GM23338 (cell line): ENCODE results near the gene ARID3A.
A peak's percentile ranks its signal among the peaks of the same experiment; 100 is the strongest.

Experiments used
- CREB1 ChIP-seq: fragments of 250-450 bp; sonication (Bioruptor Pico); IDR thresholded peaks from 2 replicates; pipeline ENCODE4 v1.5.0; 2020; ENCODE audit warnings: low read depth, mild to moderate bottlenecking, moderate library complexity
- EZH2 ChIP-seq: fragments of 200-600 bp; sonication (generic); IDR thresholded peaks from one replicate; pipeline ENCODE4 v1.8.0; 2017; ENCODE audit warnings: antibody characterized with exemption, mild to moderate bottlenecking, low read depth; ENCODE audit not compliant: unreplicated experiment
- EZH2phosphoT487 ChIP-seq: fragments of 200-600 bp; sonication (generic); IDR thresholded peaks from one replicate; pipeline ENCODE4 v1.8.1; 2018; ENCODE audit warnings: antibody characterized with exemption; ENCODE audit not compliant: unreplicated experiment
- JUNB ChIP-seq: IDR thresholded peaks from one replicate; pipeline ENCODE4 v1.6.1; 2016; ENCODE audit warnings: antibody characterized with exemption; ENCODE audit not compliant: unreplicated experiment
- POLR2AphosphoS5 ChIP-seq: IDR thresholded peaks from 2 replicates; pipeline ENCODE4 v1.6.1; 2016; ENCODE audit warnings: antibody characterized with exemption, low read depth
- ZNF114 ChIP-seq: fragments of 250-450 bp; sonication (Bioruptor Pico); IDR thresholded peaks from 2 replicates; pipeline ENCODE4 v1.5.0; 2020; ENCODE audit warnings: mild to moderate bottlenecking, moderate library complexity
- TF ChIP-seq, protein P1 (sequence below), 2 experiments: fragments of 200-600 bp in 1 of 2; sonication (generic) in 1 of 2; conservative IDR thresholded peaks; 2 replicates each; pipeline versions ENCODE4 v1.5.1 to v1.6.1; 2016 to 2017; ENCODE audit warnings: antibody characterized with exemption in 2 of 2, low read depth in 2 of 2, mild to moderate bottlenecking in 2 of 2, moderate library complexity in 1 of 2
- TF ChIP-seq, protein P2 (sequence below): IDR thresholded peaks from one replicate; pipeline ENCODE4 v1.6.1; 2018; ENCODE audit warnings: antibody characterized with exemption; ENCODE audit not compliant: unreplicated experiment

DNA sequence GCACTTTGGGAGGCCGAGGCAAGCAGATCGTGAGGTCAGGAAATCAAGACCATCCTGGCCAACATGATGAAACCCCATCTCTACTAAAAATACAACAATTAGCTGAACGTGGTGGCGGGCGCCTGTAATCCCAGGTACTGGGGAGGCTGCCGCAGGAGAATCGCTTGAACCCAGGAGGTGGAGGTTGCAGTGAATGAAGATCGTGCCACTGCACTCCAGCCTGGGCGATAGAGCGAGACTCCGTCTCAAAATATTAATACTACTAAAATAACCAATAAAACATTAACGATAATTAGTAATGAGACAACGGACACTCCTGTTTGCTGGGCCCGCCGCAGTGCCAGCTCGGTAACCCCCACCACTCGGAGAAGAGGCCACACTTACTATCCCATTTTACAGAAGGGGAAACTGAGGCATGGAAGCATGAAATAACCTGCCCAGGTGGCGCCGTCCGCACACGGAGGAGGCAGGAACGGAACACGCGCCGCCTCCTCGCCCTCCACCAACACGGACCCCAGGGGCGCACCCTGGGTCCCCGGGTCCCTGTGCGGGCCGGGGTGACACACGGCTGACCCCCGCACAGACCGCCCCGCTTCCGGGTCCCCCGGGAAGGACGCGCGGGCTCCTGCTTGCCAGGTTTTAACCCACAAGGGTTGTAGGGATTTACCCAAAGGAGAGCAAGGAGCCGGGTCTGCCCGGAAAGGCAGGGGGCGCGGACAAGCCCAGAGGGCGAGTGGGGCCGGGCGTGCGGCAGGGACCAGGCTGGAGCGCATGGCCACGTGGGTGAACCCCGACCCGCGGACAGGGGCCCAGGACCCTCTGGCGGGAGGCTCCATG is 14.4 kb upstream of the ARID3A start:
- TF ChIP-seq, protein P1, sequence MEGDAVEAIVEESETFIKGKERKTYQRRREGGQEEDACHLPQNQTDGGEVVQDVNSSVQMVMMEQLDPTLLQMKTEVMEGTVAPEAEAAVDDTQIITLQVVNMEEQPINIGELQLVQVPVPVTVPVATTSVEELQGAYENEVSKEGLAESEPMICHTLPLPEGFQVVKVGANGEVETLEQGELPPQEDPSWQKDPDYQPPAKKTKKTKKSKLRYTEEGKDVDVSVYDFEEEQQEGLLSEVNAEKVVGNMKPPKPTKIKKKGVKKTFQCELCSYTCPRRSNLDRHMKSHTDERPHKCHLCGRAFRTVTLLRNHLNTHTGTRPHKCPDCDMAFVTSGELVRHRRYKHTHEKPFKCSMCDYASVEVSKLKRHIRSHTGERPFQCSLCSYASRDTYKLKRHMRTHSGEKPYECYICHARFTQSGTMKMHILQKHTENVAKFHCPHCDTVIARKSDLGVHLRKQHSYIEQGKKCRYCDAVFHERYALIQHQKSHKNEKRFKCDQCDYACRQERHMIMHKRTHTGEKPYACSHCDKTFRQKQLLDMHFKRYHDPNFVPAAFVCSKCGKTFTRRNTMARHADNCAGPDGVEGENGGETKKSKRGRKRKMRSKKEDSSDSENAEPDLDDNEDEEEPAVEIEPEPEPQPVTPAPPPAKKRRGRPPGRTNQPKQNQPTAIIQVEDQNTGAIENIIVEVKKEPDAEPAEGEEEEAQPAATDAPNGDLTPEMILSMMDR (conservative IDR thresholded peaks at IDR 0.05; ENCODE audit: low read depth in 2 of 2) = 0 out of 4 replicates have a peak, but pooled peaks of 1 of the 2 experiments have one; percentile 4
- TF ChIP-seq, protein P2, sequence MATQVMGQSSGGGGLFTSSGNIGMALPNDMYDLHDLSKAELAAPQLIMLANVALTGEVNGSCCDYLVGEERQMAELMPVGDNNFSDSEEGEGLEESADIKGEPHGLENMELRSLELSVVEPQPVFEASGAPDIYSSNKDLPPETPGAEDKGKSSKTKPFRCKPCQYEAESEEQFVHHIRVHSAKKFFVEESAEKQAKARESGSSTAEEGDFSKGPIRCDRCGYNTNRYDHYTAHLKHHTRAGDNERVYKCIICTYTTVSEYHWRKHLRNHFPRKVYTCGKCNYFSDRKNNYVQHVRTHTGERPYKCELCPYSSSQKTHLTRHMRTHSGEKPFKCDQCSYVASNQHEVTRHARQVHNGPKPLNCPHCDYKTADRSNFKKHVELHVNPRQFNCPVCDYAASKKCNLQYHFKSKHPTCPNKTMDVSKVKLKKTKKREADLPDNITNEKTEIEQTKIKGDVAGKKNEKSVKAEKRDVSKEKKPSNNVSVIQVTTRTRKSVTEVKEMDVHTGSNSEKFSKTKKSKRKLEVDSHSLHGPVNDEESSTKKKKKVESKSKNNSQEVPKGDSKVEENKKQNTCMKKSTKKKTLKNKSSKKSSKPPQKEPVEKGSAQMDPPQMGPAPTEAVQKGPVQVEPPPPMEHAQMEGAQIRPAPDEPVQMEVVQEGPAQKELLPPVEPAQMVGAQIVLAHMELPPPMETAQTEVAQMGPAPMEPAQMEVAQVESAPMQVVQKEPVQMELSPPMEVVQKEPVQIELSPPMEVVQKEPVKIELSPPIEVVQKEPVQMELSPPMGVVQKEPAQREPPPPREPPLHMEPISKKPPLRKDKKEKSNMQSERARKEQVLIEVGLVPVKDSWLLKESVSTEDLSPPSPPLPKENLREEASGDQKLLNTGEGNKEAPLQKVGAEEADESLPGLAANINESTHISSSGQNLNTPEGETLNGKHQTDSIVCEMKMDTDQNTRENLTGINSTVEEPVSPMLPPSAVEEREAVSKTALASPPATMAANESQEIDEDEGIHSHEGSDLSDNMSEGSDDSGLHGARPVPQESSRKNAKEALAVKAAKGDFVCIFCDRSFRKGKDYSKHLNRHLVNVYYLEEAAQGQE = no peak
- TF ChIP-seq EZH2 (no peak), POLR2AphosphoS5 (no peak), ZNF114 (CRISPR knock-in tag) (no peak), EZH2phosphoT487 (no peak), CREB1 (CRISPR knock-in tag) (no peak), JUNB (no peak)
